Measurements from ENCODE around the gene SMURF1. TPM values are rescaled to one million over a fixed set of nuclear protein-coding genes. Genes with fewer than 3 reads are reported as not detected.

The SMURF1 gene
- total and polyA plus RNA-seq, 2 of the 4 experiments (the other 2 are of a cell fraction), result 13.4 to 20.3 TPM

- Histone ChIP-seq H3K9me1 (ENCODE audit: insufficient read depth, low read length) (0 out of 2 replicates have a peak, but pooled peaks cover 2% of the 10 kb centered on the region), H2BK5ac (ENCODE audit: low read depth, low read length, poor library complexity, severe bottlenecking) (no peak overlapping the region), H3K14ac (replicated peaks; ENCODE audit: low read depth, low read length) (no peak overlapping the region), H3K4me3 (ENCODE audit: insufficient read depth, low read depth, low read length) (no peak overlapping the region), H4K5ac (ENCODE audit: low read depth, low read length) (no peak overlapping the region), H3K27ac (ENCODE audit: insufficient read depth, low read length) (no peak overlapping the region), H3K9ac (ENCODE audit: low read depth, low read length) (no peak overlapping the region), H3K27me3 (ENCODE audit: control insufficient read depth, insufficient read depth, low read length) (no peaks in the 10 kb centered on the region), H3K23ac (ENCODE audit: low read depth, low read length) (no peak overlapping the region), H2AK9ac (replicated peaks; ENCODE audit: low read depth, low read length, poor library complexity) (no peak overlapping the region), H4K8ac (ENCODE audit: low read depth in 2 of 2, low read length in 2 of 2) (no peak overlapping the region), H2AFZ (replicated peaks; ENCODE audit: low read length, poor library complexity) (no peak overlapping the region), H2BK15ac (ENCODE audit: low read depth, low read length) (no peak overlapping the region), H2BK120ac (ENCODE audit: low read depth, low read length) (no peak overlapping the region), H3K56ac (ENCODE audit: extremely low read depth, insufficient read depth, low read length) (no peak overlapping the region), H3K4me2 (ENCODE audit: low read depth, low read length) (no peak overlapping the region), H4K91ac (ENCODE audit: insufficient read depth, low read depth, low read length) (no peak overlapping the region), H2AK5ac (ENCODE audit: low read depth, low read length) (no peak overlapping the region), H3K9me3 (ENCODE audit: control insufficient read depth, insufficient read depth, low read length) (no peaks in the 10 kb centered on the region), H2BK20ac (ENCODE audit: low read depth, low read length) (no peak overlapping the region), H3K18ac (ENCODE audit: low read depth, low read length) (no peak overlapping the region), H4K20me1 (ENCODE audit: insufficient read depth, low read length) (no peaks in the 10 kb centered on the region; the same call in 1 of the 2 replicates), H3K79me1 (ENCODE audit: low read depth in 1 of 2, low read length in 2 of 2) (peaks cover 4 to 24% of the 10 kb centered on the region in 2 experiments; a peak in 2 of 4 replicates), H3K36me3 (ENCODE audit: control insufficient read depth, insufficient read depth, low read length) (peaks cover 8% of the 10 kb centered on the region), H3K4me1 (ENCODE audit: control insufficient read depth, insufficient read depth, low read length) (no peaks in the 10 kb centered on the region), H3K4ac (ENCODE audit: low read depth, low read length) (no peak overlapping the region)
- dilution Hi-C loops (cut with HindIII; ENCODE audit: low sequenced_read_pairs, unreplicated experiment) (no loop called here), intact Hi-C loops (cut with micrococcal nuclease) (no loop called here), in situ Hi-C loops (cut with MboI; ENCODE audit: low sequenced_read_pairs) (no loop called here)
- ATAC-seq (ENCODE audit: low read depth), result no peak
- DNase-seq, result no peak
- WGBS, 2 experiments (ENCODE audit: extremely low coverage in 2 of 2, insufficient read length in 1 of 2), result no CpG with 5 or more reads among the region's 3 CpGs
- POLR2A ChIA-PET (ENCODE audit: unreplicated experiment), result no interaction called here
- no TSS peak for BruUV-seq (replicated peaks)
- no peak for TF ChIP-seq FOS (IDR thresholded peaks at IDR 0.05; ENCODE audit: low read depth, low read length)
- TF ChIP-seq, protein P1, sequence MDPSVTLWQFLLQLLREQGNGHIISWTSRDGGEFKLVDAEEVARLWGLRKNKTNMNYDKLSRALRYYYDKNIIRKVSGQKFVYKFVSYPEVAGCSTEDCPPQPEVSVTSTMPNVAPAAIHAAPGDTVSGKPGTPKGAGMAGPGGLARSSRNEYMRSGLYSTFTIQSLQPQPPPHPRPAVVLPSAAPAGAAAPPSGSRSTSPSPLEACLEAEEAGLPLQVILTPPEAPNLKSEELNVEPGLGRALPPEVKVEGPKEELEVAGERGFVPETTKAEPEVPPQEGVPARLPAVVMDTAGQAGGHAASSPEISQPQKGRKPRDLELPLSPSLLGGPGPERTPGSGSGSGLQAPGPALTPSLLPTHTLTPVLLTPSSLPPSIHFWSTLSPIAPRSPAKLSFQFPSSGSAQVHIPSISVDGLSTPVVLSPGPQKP (IDR thresholded peaks at IDR 0.05; ENCODE audit: borderline replicate concordance, low read depth, low read length), result no peak
- no peak for TF ChIP-seq RCOR1 (IDR thresholded peaks at IDR 0.05; ENCODE audit: insufficient replicate concordance, low read length)
- no peak for TF ChIP-seq RAD21 (IDR thresholded peaks at IDR 0.05; ENCODE audit: low read length)
- TF ChIP-seq MAFK (IDR thresholded peaks at IDR 0.05; ENCODE audit: low read depth, low read length), result no peak
- TF ChIP-seq CEBPB (IDR thresholded peaks at IDR 0.05; ENCODE audit: low read depth, low read length), result no peak
- TF ChIP-seq MAZ (IDR thresholded peaks at IDR 0.05; ENCODE audit: borderline replicate concordance, low read depth, low read length), result no peak
- no peak for TF ChIP-seq POLR2A (IDR thresholded peaks at IDR 0.05; ENCODE audit: low read depth, low read length)
- no peak for TF ChIP-seq BHLHE40 (IDR thresholded peaks at IDR 0.05; ENCODE audit: low read depth, low read length)
- no peak for TF ChIP-seq RFX5 (IDR thresholded peaks at IDR 0.05; ENCODE audit: low read depth, low read length)
- TF ChIP-seq CHD1 (IDR thresholded peaks at IDR 0.05; ENCODE audit: low read depth, low read length), result no peak
- TF ChIP-seq SMC3 (IDR thresholded peaks at IDR 0.05; ENCODE audit: low read depth, low read length), result no peak
- no peak for TF ChIP-seq MXI1 (IDR thresholded peaks at IDR 0.05; ENCODE audit: borderline replicate concordance, low read depth, low read length)
- no peak for TF ChIP-seq NFE2L2 (IDR thresholded peaks at IDR 0.05; ENCODE audit: low read depth, low read length)
- no peak for TF ChIP-seq USF2 (IDR thresholded peaks at IDR 0.05; ENCODE audit: low read depth, low read length)
- no peak for TF ChIP-seq CTCF (conservative IDR thresholded peaks at IDR 0.05; ENCODE audit: low read depth, low read length)
- CTCF ChIA-PET, result no interaction called here
These were observed 123.5 kb downstream of the SMURF1 start for GRCh38 chr7:99020413-99020715.
